Heart left ventricle (tissue), 16 donors: ENCODE measurements around the gene BCAR1. TPM values are rescaled to one million over a fixed set of nuclear protein-coding genes. Genes with fewer than 3 reads are reported as not detected.

ENCODE experiments used
- ATAC-seq, 4 donors: fragments of 200-7000 bp; cut with Tn5 transposase; one replicate each; pipeline ENCODE4 v1.9.1; 2020 to 2022; ENCODE audit warnings: moderate library complexity in 4 of 4, mild to moderate bottlenecking in 3 of 4, moderate number of reproducible peaks in 1 of 4
- DNase-seq, 5 donors: peaks; one replicate each; pipeline ENCODE4 v3.0.0-alpha.2; 2020
- H3K27ac ChIP-seq, 12 donors: fragments of 200-600 bp; sonication (generic) in 4 of 12; one replicate each; pipeline versions ENCODE4 v1.5.0 to v1.8.0; 2016 to 2022; ENCODE audit warnings: mild to moderate bottlenecking in 2 of 12
- H3K27me3 ChIP-seq, 9 donors: fragments of 200-600 bp; sonication (generic) in 2 of 9; one replicate each; pipeline versions ENCODE4 v1.5.1 to v1.8.0; 2016 to 2022; ENCODE audit warnings: mild to moderate bottlenecking in 3 of 9
- H3K36me3 ChIP-seq, 9 donors: fragments of 200-600 bp; sonication (generic) in 2 of 9; one replicate each; pipeline versions ENCODE4 v1.5.0 to v1.8.0; 2018 to 2022; ENCODE audit warnings: mild to moderate bottlenecking in 2 of 9
- H3K4me1 ChIP-seq, 12 donors: fragments of 200-600 bp; sonication (generic) in 4 of 12; one replicate each; pipeline versions ENCODE4 v1.5.0 to v1.8.0; 2016 to 2022; ENCODE audit warnings: mild to moderate bottlenecking in 3 of 12
- H3K4me3 ChIP-seq, 12 donors: fragments of 200-600 bp; sonication (generic) in 4 of 12; one replicate each; pipeline versions ENCODE4 v1.5.0 to v1.8.0; 2017 to 2022; ENCODE audit warnings: mild to moderate bottlenecking in 9 of 12, moderate library complexity in 4 of 12
- H3K9me3 ChIP-seq, 12 donors: fragments of 200-600 bp; sonication (generic) in 4 of 12; one replicate each; pipeline versions ENCODE4 v1.5.0 to v1.8.0; 2016 to 2022; ENCODE audit warnings: mild to moderate bottlenecking in 1 of 12
- CTCF ChIP-seq, 12 donors: fragments of 200-600 bp; sonication (generic) in 4 of 12; IDR thresholded peaks; one replicate each; pipeline versions ENCODE4 v1.5.0 to v1.8.0; 2018 to 2022; ENCODE audit warnings: antibody characterized with exemption in 12 of 12, mild to moderate bottlenecking in 5 of 12
- POLR2A ChIP-seq, 2 donors: fragments of 450-650 bp; IDR thresholded peaks; one replicate each; pipeline ENCODE4 v1.6.1; 2017; ENCODE audit warnings: antibody characterized with exemption in 2 of 2, mild to moderate bottlenecking in 2 of 2, moderate library complexity in 2 of 2
- WGBS, 4 donors: extraction: QIAGEN DNeasy Blood & Tissue Kit in 2 of 4; methylation state at CpG; one replicate each; pipeline versions ENCODE4 v1.1.5 to v1.1.7; 2013 to 2018; 5-methylcytosine and 5-hydroxymethylcytosine counted together
- intact Hi-C, 10 donors: fragments of 100-400 bp; cut with DNase I; formaldehyde crosslinking; loops; one replicate each; pipeline versions ENCODE4 v1.11.1 to v1.14.2; 2022
- polyA plus RNA-seq, 2 donors: library from polyadenylated mRNA; stranded (reverse); fragments of 200-250 nt; gene quantifications; one replicate each; pipeline ENCODE4 v1.2.3, GENCODE V29; 2013
- total RNA-seq, 9 donors: library from RNA; depleted of rRNA in 2 of 9; stranded (reverse); fragments of >200 nt in 2 of 9; fragmentation: NEBNext Ultra II Directional in 3 of 9; extraction: Animal tissue kit (Norgen Biotek cat#: 25700) in 3 of 9; gene quantifications; one replicate each; pipeline versions ENCODE4 v1.1.0 to v1.2.4, GENCODE V29; 2016 to 2023
- donor health status: ischemic (EF 13 %, LVEDD 7.1; RV severe dilation, severe dysfunction).
- donor health status: healthy with polysubstance abuse.
- donor health status: DM: no; HTN: yes; CAD: no.
- donor health status: DM: no; HTN: no; CAD: no.
- donor health status: ischemic (EF 25% LVEDD 6.9; RV normal size, moderate dysfunction).
- donor health status: ischemic (EF 25% LVEDD 5.7; RV mildly dilated, moderate dysfunction).
- donor health status: healthy.
- donor health status: DM: yes; HTN: yes; CAD: no.
- donor health status: ischemic (EF 35%, LVEDD 5.7; RV mildly dilated, moderate dysfunction).
- donor health status: nonischemic (EF 11% LVEDD 7.7; RV severe dilation, severe dysfunction).
- donor health status: DM: yes; HTN: yes; CAD: no.
- donor health status: PGD.
- donor health status: ischemic (EF 29% LVEDD 5.4; RV normal size, mild dysfunction).
- donor health status: nonischemic (EF 23%, LVEDD 6.1; RV moderate dilation, normal function).

Gene BCAR1
- total and polyA plus RNA-seq, 11 donors, result 51.4 to 129 (median 72.0) TPM

GRCh38 chr16:75235721-75236193, 15.7 kb downstream of the BCAR1 start:
- Histone ChIP-seq H3K27me3 (peaks cover 0 to 19% (median 0%) of the 10 kb centered on the region in 9 donors), H3K27ac (peak overlapping the region in 1 of 12 donors; percentile 22), H3K4me3 (no peak overlapping the region), H3K4me1 (peaks cover 3 to 61% (median 46%) of the 10 kb centered on the region in 12 donors), H3K36me3 (peaks cover 0 to 63% (median 49%) of the 10 kb centered on the region in 9 donors), H3K9me3 (no peaks in the 10 kb centered on the region)
- TF ChIP-seq CTCF (IDR thresholded peaks at IDR 0.05), result no peak
- no peak for TF ChIP-seq POLR2A (IDR thresholded peaks at IDR 0.05)
- no peak for ATAC-seq
- peak in 2 of 5 donors; percentile 23 to 33 for DNase-seq
- intact Hi-C loops, result loop anchor here in 5 of 10 donors (2.0 kb wide), 3 partner anchors 147 to 151 kb away; no protein-coding TSS in a partner anchor
- 88 to 91% (median 90%) methylated on average over 23 to 34 of the region's 34 CpGs for WGBS, 4 donors

GRCh38 chr16:75234856-75235696, 16.3 kb downstream of the BCAR1 start:
- Histone ChIP-seq H3K4me1 (peaks cover 3 to 61% (median 47%) of the 10 kb centered on the region in 12 donors), H3K27ac (peak overlapping the region in 8 of 12 donors; percentile 17 to 63 (median 56)), H3K4me3 (no peak overlapping the region), H3K27me3 (peaks cover 0 to 19% (median 0%) of the 10 kb centered on the region in 9 donors), H3K9me3 (no peaks in the 10 kb centered on the region), H3K36me3 (peaks cover 0 to 63% (median 47%) of the 10 kb centered on the region in 9 donors)
- DNase-seq (peak in 2 of 5 donors; percentile 11 to 27), ATAC-seq (no peak)
- intact Hi-C loops, result loop anchor here in 7 of 10 donors (1.0 to 5.0 kb wide), 9 partner anchors 32 to 167 kb away; no protein-coding TSS in a partner anchor
- WGBS, 4 donors, result 77 to 83% (median 80%) methylated on average over 29 to 48 of the region's 48 CpGs
- TF ChIP-seq CTCF (IDR thresholded peaks at IDR 0.05) (peak in 1 of 12 donors; percentile 2), POLR2A (IDR thresholded peaks at IDR 0.05) (no peak)

- peaks cover 0 to 49% (median 35%) of the 10 kb centered on the region in 12 donors for H3K4me1 ChIP-seq
Observed at GRCh38 chr16:75233611-75233938, 17.8 kb downstream of the BCAR1 start.

More at GRCh38 chr16:75233611-75233938, 17.8 kb downstream of the BCAR1 start:
- DNase-seq, result no peak
- H3K9me3 ChIP-seq, result no peaks in the 10 kb centered on the region
- TF ChIP-seq POLR2A (IDR thresholded peaks at IDR 0.05), result no peak
- TF ChIP-seq CTCF (IDR thresholded peaks at IDR 0.05), result no peak
- peaks cover 0 to 77% (median 59%) of the 10 kb centered on the region in 9 donors for H3K36me3 ChIP-seq
- intact Hi-C loops, result loop anchor here in 8 of 10 donors (1.0 to 5.0 kb wide), 7 partner anchors 34 to 169 kb away; no protein-coding TSS in a partner anchor
- H3K27ac ChIP-seq, result peak overlapping the region in 6 of 12 donors; percentile 34 to 59 (median 55)
- no peak overlapping the region for H3K4me3 ChIP-seq
- WGBS, 4 donors, result 52 to 66% (median 60%) methylated on average over 3 to 7 of the region's 7 CpGs
- H3K27me3 ChIP-seq, result peaks cover 0 to 15% (median 0%) of the 10 kb centered on the region in 9 donors
- ATAC-seq, result no peak
